HG03280 (cell line): ENCODE data around the gene CCDC136.

ENCODE experiments used
- ATAC-seq: cut with Tn5 transposase; IDR thresholded peaks from one replicate; pipeline ENCODE4 v1.9.1; 2021; ENCODE audit warnings: mild to moderate bottlenecking, moderate library complexity; ENCODE audit not compliant: unreplicated experiment

Gene CCDC136

DNA sequence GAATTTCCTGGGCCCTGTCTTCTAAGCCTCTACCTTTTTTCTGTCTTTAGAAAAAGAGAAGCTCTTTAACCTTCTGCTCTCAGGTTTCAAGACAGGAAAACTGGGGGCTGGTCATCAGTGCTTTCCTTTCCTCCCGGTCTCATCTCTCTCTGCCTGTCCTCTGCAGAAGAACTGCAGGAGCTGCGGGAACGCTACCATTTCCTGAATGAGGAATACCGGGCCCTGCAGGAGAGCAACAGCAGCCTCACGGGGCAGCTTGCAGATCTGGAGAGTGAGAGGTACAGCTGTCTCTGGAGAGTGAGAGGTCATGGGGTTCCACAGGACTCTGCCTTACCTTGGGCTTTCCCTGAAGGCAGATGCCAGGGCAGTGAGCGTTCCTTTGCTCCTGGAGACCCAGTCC lies 12.7 kb downstream of the CCDC136 start:
- no peak for ATAC-seq

- no peak for ATAC-seq
Observed at GRCh38 chr7:128805225-128805624, 13.5 kb downstream of the CCDC136 start.

DNA sequence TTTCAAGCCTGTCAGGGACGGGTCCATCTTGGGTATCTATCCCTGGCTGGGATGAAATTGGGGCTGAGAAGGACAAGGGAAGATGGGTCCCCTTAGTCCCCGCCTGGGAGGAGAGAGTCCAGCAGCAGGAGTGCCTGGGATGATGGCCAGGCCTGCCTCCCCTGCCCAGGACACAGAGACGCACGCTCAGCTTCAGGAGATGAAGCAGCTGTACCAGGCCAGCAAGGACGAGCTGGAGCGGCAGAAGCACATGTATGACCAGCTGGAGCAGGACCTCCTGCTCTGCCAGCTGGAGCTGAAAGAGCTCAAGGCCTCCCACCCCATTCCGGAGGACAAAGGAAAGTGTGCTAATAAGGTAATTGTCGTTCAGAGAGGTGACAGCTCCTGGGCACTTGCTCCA lies 15.4 kb downstream of the CCDC136 start:
- ATAC-seq, result no peak

DNA sequence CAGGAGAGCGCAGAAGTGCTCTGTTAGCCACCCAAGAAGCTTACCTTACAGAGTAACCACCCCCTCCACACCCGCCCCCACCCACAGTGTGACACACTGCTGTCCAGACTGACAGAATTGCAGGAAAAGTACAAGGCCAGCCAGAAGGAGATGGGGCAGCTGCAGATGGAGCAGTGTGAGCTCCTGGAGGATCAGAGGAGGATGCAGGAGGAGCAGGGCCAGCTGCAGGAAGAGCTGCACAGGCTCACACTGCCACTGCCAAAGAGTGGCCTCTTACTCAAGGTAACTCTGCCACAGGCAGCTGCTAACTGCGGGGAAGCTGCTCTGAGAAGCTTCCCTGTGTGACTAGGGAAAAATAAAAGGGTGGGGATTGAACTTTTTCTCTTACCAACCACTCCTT lies 17.6 kb downstream of the CCDC136 start:
- no peak for ATAC-seq

DNA sequence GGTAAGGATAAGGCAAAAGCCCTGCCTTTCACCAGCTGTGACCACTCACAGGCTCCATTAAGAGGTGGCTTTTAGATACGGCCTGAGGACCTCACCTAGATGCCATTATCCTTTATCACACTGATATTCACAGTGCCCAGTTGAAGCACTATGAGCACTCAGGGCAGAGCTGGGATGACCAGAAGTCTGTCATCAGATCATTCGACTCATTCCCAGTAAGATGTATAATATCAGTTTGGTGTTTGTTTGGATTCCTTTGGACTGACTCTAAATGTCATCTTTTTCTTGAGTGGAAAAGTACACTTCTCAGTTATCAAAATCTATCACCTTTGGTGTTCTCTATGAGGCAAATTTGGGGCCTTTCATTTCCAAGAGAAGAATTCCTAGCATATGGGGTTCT lies 18.7 kb downstream of the CCDC136 start:
- ATAC-seq, result no peak

DNA sequence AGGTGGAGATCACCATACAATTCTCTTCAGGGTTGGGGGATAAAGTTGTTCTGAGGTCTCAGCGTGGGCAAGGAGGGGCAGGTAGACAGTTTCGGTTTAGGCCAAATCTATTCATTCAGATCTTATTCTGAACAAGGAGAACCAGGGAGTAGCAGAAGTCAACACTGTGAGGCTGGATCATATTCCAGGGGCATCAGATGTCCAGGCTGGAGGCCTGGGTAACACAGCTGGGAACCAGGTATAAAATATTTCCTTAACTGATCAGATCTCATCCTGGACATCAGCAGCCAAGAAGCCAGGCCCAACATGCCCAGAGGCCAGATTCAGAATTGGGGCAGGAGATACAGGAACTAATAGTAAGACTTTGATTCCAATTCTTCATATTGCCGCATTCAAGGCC lies 19.2 kb downstream of the CCDC136 start:
- no peak for ATAC-seq

DNA sequence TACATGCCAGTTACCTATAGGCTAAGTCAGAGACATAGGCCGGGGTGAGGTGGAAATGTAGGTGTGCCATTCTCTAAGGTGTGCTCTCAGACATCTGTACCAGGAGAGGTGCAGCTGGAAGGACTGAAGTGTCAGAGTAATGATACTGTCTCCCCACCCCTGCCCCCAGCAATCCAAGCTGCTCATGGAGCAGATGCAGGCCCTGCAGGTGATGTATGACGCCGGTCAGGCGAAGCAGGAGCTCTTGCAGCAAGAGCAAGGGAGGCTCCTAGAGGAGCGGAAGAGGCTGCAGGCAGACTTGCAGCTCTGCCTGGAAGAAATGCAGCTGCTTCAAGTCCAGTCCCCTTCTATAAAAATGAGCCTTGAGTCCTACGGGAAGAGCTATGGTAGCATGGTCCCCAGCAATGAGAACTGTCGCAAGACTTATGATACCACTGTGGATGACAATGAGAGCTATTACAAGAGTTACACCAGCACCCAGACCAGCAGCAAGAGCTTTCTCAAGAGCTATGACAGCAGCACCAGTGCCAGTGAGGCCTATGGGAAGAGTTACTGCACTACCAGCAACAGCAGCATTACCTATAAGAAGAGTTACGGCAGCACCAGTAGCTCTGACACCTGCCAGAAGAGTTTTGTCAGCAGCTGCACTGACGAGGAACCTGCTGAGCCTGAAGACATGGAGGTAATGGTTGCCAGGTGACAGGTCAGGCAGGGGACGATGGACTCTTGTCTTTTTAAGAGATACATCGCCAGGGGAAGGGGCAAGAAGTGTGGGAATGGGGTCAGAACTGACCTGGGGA lies 20.1 kb downstream of the CCDC136 start:
- no peak for ATAC-seq

GRCh38 chr7:128812514-128813168 lies 20.9 kb downstream of the CCDC136 start:
- ATAC-seq, result no peak

DNA sequence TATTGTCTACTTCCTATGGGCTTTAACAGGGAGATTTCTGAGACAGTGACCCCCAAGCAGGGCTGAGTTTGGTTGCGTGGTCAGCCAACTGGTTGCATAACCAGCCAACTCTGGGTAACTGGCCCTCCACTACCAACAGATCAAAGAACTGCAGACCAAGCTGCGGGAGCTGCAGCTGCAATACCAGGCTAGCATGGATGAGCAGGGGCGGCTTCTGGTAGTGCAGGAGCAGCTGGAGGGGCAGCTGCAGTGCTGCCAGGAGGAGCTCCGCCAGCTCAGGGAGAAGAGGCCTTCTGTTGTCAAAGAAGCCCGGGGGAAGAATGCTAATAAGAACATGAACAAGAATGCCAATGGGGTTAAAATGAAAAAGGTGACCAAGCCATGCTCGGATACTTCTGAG lies 22.7 kb downstream of the CCDC136 start:
- no peak for ATAC-seq

GRCh38 chr7:128815289-128815942 lies 23.6 kb downstream of the CCDC136 start:
- no peak for ATAC-seq

GRCh38 chr7:128818694-128819093 lies 26.9 kb downstream of the CCDC136 start:
- no peak for ATAC-seq

DNA sequence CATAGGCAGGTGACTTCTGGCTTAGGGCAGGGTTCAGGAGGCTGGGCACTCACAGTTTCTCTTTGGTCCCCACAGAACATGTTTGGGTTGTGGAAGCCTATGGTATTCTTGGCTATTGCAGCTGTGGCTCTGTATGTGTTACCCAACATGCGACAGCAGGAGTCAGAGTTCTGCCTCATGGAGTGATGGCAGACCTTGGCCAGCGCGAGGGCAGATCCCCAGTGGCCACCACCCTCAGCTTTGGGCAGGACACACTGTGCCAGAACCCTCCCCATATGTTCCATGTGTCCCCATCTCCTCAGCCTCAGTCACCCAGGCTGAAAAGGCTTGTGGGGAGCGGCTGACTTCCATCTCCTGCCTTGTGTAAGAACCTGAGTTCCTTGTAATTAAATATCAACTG lies 30.0 kb downstream of the CCDC136 start:
- ATAC-seq, result no peak

- ATAC-seq, result no peak
Observed at GRCh38 chr7:128826512-128826911, 34.7 kb downstream of the CCDC136 start.

DNA sequence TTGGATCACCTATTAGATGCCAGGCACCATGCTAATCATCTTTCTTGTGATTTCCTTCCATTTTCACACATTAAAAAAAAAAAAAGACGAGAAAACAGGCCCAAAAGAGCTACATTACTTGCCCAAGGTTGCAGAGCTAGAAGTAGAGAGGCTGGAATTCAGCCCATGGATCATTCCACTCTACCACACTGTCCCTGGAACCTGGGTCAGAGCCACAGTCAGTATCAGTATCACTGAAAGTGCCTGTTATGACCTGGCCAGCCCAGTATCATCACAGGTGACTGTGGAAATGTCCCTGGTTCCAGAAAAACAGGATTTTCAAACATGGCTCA lies 35.1 kb downstream of the CCDC136 start:
- ATAC-seq, result no peak

DNA sequence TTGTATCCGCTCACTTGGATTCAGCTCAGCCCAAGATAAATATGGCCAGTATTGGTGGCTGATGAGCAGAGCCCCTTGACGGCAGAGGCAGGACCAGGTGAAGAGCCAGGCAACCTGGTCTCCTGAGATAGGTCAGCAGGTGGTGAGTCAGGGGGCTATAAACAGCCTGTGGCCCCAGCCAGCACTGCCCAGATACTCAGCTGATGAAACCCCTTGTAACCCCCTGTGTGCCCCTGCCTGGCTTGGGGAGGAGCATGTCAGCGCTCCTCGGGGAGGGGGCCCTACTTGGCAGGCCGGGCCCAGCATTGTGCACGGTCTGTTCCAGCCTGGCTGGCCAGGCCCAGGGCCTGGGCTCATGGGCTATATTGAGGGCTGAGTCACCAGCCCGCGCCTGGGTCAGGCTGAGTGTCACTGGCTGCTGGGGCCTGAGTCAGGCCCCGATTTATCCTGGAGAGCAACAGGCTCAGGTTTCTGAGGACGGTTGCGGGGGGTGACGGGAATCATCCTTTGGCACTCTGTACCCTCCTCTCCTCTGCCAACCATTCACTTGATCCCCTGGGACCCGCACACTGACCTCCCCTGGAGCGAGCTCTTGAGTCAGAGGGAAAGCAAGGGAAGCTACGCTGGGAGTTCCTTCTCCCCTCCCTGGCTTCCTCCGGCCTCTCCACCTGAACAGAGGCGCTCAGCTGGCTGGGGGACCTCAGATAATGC lies 35.6 kb downstream of the CCDC136 start:
- ATAC-seq, result no peak

- ATAC-seq, result no peak
Observed at GRCh38 chr7:128827971-128828711, 36.4 kb downstream of the CCDC136 start.

- no peak for ATAC-seq
Observed at GRCh38 chr7:128829391-128830166, 37.8 kb downstream of the CCDC136 start.

- no peak for ATAC-seq
Observed at GRCh38 chr7:128830231-128831177, 38.7 kb downstream of the CCDC136 start, which contains the start of gene FLNC. Gene FLNC, plus strand, starts transcription at chr7:128830406. Its CDS starts 232 bp downstream, at chr7:128830638.
